GM19468 (cell line): Measurements from ENCODE around the gene HADH.
"Not testable (repeated sequence)": the region's sequence is repeated elsewhere in the genome, so short reads cannot be mapped to it uniquely, and the experiment has no call there.

Source experiments
- ATAC-seq: cut with Tn5 transposase; IDR thresholded peaks from one replicate; pipeline ENCODE4 v1.9.1; 2021; ENCODE audit warnings: mild to moderate bottlenecking, moderate library complexity, moderate number of reproducible peaks; ENCODE audit not compliant: unreplicated experiment; ENCODE audit errors: extremely low read depth

Gene HADH

DNA sequence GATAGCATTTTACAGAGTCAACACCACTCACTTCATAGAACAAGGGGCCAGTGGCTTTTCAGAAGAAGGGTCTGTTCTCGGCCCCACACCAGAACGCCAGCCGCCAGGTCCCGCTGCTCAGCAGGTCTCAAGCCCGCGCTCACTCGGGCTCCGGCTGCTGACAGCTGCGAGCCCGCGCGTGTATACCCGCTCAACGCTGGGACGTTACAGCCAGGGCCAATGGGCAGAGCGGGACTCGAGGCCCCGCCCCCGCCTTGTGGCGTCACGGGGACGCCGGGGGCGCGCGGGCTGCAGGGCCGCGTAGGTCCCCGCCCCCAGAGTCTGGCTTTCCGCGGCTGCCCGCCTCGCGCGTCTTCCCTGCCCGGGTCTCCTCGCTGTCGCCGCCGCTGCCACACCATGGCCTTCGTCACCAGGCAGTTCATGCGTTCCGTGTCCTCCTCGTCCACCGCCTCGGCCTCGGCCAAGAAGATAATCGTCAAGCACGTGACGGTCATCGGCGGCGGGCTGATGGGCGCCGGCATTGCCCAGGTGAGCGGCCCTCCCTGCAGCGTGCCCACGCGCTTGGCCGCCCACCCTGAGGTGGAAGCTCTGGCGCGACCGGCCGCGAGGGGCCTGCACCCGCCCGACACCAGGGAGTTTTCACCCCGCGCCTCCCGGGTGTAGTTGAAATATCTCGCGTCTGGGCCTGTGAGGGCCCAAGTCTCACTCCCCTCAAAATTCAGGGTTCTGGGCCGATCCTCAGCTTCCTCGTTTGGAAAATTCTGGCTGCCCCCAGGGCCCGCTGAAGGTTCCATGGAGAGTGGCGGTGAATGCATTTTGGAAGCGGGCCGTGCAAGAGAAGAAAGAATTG is at the start of gene HADH:
Gene HADH, plus strand, starts transcription at position 353 of the 850 bp plus-strand sequence. Its CDS starts 44 bp downstream, at position 397.
- peak; percentile 97 for ATAC-seq

DNA sequence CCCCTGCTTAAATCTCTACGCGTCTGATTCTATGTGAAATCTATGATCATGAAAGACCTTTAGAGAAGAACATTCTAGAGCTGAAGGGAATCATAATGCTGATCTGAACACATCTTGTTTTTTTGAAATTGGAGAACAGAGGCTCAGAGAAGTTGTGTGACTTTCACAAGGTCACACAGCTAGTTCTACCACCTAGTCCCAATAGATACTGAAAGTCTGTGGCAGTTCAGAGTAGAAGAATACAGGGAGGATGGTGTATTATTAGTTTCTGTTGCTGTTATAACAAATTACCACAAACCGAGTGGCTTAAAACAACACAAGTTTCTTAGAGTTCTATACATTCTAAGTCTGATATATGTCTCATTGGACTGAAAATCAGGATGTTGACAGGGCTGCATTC is 43.9 kb upstream of the HADH start:
- ATAC-seq: no peak

DNA sequence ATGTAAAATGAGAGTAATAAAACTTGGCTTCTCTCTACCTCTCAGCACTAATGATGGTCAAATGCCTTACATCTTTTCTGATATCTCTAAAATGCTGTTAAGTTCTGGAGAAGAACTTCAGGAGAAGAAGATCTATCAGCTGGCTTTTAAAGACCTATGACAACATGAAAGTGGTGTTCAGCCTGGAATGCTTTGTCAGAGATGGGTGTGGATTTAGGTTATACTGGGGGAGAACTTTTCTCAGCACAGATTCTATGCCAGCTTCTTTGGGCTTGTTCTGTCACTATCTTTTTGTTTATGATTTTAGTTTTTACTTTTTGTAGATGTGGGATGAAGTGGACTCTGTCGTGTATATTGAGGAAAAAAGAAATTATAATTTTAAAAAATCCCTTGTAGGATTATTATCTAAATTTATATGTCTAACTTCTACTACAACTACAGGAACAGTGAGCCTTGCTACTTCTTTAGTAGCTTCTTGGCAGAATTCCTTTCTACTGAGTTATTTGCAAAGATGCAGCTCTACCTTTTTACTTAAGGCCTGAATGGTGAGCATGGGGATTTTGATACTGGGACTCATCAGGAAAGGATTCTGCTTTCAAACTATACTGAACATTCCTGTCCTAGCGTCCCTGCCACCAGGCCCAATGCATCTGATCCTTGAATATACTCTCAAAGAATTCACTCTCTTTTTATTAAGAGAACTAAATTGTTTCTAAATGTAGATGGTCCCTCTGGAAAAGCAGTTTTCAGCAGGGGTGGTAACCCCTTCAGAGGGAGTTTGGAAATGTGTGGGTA is 38.7 kb upstream of the HADH start:
- no peak for ATAC-seq

DNA sequence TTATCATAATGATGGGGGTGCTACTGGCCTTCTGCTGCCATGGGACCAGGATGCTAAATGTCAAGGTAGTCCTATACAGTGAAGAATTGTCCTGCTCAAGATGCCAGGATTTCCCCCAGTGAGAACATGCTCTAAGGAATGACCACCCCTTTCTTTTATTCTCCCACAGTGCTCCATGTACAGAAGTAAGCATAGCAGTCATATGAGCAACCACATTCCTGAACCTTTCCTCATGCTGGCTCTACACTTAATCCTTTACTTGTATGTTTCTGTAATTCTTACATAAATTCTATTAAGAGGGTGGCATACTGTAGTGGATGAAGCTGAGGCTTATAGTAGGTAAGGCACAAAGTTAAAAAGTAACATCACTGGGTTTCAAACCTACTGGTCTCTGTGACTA is 38.1 kb upstream of the HADH start:
- ATAC-seq: no peak

DNA sequence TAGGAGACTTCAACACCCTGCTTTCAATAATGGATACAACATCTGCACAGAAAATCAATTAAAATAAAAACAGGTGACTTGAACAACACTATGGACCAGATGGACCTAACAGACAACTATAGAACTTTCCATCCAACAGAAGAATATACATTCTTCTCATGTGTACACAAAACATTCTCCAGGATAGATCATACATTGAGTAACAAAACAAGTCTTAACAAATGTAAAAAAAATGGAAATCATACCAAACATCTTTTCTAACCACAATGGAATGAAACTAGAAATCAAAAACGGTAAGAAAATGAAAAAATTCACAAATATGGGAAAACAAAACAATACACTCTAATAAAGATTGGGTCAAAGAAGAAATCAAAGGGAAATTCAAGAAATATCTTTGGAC is 33.7 kb upstream of the HADH start:
- no peak for ATAC-seq

DNA sequence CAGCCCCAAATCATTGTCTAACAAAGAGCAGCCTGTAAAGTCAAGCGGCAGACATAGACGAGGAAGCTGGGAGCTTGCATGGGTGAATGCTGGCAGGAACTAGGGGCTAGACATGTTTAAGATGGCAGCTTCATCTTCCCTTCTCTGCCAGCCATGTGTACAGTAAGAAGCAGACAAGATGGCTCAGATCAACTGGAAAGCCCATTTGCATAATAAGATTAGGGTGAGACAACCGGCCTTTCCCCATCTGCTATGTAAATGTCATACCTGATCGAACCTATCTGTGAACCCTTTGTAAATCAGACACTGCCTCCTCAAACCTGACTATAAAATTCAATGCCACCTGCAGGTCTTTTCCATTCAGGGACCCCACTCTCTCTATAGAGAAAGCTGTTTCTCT is 22.8 kb upstream of the HADH start:
- ATAC-seq: no peak

DNA sequence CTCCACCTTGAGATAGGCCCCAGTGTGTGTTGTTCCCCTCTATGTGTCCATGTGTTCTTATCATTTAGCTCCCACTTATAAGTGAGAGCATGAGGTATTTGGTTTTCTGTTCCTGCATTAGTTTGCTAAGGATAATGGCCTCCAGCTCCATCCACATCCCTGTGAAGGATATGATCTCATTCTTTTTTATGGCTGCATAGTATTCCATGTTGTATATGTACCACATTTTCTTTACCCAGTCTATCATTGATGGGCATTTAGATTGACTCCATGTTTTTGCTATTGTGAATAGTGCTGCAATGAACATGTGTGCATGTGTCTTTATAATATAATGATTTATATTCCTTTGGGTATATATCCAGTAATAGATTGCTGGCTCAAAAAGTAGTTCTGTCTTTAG is 22.2 kb upstream of the HADH start:
- ATAC-seq: not testable (repeated sequence)

DNA sequence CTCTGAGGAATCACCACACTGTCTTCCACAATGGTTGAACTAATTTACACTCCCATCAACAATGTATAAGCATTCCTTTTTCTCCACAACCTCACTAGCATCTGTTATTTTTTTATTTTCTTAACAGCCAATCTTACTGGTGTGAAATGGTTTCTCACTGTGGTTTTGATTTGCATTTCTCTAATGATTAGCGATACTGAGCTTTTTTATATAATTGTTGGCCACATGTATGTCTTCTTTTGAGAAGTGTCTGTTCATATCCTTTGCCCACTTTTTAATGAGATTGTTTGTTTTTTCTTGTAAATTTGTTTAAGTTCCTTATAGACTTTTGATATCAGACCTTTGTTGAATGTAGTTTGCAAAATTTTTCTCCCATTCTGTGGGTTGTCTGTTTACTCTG is 21.8 kb upstream of the HADH start:
- ATAC-seq: not testable (repeated sequence)

DNA sequence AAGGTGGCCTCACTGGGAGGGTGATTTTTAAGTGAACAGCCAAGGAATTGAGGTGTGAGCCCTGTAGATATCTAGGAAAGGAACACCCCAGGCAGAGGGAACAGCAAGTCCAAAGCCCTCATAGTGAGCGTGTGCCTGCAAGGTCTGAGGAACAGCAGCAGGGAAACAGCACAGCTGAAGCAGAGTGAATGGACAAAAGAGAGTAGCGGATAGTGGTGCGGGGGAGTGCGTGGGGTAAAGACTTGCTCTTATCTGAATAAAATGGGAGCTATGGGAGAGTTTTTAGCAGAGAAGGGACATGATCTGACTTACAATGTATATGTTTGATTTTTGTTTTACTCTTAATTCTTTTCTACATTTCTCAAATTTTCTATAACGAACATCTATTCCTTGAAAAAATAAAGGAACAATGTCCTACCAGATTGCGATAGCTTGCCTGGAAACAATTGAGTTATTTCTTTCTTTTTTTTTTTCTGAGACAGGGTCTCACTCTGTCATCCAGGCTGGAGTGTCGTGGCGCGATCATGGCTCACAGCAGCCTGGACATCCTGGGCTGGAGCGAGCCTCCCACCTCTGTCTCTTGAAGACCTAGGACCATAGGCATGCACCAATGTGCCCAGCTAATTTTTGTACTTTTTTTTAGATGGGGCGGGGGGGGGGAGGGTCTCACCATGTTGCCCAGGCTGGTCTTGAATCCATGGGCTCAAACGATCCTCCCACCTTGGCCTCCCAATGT is 19.5 kb upstream of the HADH start:
- ATAC-seq: no peak

DNA sequence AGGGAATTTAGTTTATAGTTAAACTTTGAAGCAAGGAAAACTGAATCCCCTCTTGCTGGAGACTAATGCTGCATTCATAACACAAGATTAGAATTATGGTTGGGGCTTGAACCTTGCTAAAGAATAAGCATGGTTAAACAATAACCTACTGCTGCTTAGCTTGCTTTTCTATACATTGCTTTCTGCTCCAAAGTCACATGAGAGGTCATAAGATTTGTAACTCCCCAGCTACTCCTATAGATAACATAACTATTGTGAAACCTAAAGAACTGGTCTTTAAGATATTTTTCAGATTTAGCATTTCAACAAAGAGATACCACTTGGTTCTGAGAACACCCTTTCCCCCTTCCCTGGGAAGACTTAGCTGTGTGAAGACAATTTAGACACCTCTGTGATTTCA is 17.1 kb upstream of the HADH start:
- ATAC-seq: no peak

DNA sequence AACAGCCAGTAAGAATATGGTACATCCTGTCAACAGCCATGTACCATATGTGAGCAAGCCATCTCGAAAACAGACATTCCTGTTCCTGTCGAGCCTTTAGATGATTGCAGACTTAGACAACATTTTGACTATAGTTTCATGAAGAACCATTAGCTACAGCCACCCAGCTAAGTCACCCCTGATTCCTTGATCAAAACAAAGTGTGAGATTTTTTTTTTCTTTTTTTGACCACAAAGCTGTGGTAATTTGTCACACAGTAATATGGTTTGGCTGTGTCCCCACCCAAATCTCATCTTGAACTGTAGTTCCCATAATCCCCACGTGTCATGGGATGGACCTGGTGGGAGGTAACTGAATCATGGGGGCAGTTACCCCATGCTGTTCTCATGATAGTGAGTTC is 15.2 kb upstream of the HADH start:
- ATAC-seq: no peak

DNA sequence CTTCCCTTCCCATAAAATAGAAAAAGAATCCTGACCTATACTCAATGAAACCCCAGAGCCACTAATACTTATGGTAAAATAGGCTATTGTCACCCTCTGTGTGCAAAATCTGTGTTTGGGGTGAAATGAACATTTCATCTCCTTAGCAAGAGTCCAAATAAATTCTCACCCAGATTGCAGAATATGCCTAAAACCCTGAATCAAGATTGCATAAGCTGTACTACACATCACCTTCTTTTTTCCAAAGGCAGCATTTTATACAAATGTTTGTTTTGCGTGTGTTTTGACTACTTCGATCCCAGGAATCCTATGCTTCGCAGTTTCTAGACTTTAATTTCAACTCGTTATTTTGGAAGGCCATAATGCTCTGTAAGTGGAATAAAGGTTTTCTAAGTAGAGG is 12.2 kb upstream of the HADH start:
- ATAC-seq: no peak

DNA sequence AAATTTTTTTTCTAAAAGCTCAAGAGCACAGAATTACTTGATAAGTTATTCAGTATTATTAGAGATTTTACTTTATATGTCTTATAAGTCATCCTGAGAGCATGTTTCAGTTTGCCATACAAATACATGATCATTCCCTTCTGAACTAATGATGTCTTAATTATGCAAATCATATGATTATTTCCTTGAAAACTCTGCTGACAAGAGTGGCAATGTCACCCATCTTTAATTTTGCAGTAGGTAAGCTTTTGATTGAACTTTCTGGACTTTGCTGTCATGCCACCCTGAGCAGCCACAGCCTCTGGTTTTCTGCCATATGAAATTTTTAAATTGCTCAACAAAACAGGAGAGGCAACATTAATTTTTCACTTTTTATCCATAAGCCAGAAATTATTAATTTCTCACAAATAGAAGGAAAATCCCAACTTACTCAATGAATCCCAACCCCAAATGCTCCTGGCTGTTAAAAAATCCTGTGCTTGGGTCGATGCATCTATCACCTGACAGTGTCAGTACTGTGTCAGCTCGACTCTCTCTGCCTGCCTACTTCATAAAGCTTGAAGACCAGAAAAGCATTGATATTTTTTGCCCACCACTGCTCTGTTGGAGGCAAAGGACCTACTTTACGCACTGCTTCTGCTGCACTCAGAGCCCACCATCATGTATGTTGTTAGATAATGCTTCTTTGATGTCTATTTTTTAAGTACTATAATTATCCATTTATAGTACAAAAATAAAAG is 11.6 kb upstream of the HADH start:
- no peak for ATAC-seq

DNA sequence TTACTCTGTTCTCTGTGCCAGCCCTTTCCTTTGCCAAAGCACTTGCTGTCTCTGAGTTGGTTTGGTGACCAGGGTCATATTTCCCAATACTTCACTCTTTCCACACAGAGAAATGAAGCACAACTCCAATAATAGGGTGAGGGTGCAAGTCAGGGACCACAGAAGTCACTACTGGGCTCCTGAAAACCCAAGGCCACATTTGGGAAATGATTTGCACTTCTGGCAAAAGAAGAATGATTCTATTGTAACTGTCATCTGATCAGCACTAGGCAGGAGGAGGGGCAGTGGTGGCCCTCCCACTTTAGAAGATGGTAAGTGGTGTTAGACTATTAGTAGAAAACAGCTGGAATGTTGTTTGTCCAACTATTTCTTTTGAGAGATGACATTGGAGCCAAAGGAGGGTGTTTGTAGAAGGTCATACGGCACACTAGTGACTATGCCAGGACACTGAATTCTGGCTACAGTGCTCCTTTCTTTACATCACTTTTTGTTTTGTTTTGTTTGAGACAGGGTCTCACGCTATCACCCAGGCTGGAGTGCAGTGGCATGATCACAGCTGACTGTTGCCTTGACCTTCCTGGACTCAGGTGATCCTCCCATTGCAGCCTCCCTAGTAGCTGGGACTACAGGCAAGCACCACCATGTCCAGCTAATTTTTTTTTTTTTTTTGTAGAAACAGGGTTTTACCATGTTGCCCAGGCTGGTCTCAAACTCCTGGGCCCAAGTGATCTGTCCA is 10.8 kb upstream of the HADH start:
- no peak for ATAC-seq

DNA sequence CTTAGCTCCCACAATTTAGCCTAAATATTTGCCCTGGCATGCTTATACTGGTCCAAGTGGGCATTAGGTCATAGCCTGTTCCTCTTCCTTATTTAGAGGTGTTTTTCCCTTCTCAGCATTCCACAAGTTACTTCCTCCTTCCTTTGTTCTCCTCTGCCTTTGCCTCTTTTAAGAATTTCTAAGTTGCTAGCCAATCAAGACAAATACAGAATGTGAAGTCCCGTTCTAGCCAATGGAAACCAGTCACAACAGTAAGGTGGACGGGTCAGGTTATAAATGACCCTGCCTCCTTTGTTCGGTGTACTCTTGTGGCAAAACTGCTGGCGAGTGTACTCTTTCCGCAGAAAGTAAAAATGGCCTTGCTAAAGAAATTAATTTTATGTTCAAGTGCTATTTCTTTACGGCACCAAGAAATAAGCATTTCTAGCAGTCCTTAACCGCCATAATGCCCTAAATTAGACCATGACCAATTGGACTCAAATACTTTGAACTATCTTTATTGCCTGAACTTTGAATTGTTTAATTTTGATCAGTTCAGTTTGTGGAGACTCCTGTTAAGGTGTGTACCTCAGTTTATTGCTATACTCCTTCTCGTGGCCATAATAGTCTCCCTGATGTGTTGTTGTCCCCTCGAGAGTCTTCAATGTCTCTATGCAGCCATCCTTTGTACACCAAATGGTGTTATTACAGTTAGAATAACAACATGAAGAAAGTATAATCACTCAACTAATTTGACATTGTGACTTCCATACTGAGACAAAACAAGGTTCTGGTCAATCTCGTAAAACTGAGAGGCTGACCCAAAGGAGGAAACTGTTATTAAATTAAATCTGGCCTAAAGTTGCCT is 1.6 kb upstream of the HADH start:
- no peak for ATAC-seq

DNA sequence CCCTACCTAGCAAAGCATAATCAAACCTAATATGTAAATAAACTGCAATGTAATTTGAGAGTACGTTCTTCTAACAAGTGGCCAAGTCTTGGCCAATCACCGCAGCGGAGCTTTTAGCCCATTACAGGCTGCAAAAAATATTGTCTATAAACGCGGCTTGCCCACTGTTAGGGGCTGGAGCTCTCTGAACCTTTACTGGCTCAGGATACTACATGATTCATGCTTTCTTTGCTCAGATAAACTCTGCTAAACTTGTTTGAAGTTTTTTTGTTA is 990 bp upstream of the HADH start:
- ATAC-seq: no peak

DNA sequence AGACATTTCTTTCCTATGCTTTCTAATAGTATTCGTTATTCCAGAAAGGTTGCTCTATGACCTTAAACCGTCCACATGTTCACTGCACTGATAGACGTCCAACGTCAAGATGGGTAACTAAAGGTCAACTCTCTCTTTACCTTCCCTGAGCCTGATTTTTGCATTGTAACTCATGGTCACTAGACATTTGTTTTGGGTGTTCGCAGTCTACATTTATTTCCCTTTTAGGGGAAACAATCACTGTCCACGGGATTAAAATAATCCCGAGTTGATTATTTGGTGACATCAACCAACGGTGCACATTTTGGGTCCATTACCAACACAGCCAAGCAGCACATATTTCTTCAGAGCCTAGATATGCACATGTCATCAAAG is 540 bp upstream of the HADH start:
- no peak for ATAC-seq

DNA sequence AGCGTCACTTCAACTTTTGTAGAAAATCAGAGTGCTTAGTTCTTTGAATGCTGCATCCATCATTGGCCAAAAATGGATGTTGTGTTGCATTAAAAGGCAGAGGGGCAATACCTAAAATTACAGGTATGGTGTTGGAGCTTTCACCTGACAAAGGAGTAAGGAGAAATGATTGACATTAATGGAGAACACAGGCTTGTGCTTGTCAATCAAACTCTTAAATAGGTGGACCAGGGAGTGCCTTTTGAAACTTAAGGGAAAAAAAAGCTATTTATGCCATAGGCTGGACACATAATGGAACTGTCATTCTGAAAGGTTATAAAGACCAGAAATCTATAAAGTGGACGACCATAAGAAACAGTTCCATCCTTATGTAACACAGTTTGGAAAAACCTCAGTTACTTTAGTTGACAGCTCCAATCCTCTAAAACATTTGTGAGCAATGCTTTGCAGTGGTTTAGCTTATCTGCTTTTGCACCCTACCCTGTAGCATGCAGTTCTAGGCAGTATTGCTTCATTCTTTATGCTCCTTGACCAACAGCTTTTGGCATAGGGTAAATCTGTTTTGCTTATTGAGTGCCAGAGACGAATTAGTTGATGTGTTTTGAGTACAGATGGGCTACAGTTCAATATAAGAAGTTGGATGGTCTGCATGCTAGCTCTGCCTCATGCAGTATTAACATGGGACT is 2.4 kb downstream of the HADH start:
- ATAC-seq: no peak
